NCI-H128 (cell line): ENCODE data around the gene TRIM71.
"Not testable (repeated sequence)": the region's sequence is repeated elsewhere in the genome, so short reads cannot be mapped to it uniquely, and the experiment has no call there.

Experiments
- DNase-seq: peaks from one replicate; lab custom pipeline; 2025; ENCODE audit not compliant: unreplicated experiment; lab: John Stamatoyannopoulos, UW

The TRIM71 gene

DNA sequence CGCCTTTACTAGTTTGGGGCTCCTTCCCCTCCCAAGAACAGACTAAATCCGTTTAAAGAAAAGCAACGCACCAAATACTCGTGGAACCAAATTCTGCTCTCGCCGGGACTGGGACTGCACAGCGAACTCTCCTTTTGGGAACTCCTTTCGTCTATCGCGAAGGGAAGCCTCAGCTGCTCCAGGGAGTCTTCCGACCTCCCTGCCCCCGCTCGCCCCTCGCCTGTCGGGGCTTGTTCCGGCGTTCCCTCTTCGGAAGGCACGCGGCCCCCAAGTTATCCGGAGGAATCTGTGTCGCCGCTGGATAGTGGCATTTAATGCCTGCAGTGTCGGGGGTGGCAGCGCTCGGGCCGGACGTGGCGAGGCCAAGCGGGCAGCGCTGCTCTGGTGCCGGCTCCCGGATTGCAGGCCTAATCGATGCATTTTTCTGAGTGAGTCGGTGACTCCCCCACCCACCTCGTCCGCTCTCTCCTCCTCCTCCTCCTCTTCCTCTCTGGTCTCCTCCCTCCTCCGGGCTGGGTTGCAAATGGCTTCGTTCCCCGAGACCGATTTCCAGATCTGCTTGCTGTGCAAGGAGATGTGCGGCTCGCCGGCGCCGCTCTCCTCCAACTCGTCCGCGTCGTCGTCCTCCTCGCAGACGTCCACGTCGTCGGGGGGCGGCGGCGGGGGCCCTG is at the start of gene TRIM71:
TRIM71 (plus strand) TSS at position 440 of the 671 bp plus-strand sequence; CDS start at position 524, 84 bp downstream.
- no peak for DNase-seq

DNA sequence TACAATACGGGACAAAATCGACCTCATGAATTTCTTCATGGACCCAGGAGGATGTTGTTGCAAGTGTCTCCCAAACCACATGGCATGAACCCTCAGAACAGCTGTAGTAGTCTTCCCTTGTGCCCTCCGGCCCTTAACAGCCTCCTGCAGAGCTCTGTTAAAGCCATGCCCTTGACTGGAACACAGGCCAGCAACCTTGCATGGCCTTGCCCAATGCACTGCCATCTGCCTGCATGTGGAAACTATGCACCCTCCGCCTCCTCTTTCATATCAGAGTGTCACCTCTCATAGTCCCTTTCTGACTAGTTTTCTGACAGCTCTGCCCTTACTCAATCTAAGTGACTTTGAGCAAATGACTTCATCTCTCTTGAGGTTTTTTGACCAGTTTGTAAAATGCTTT is 39.4 kb upstream of the TRIM71 start:
- no peak for DNase-seq

DNA sequence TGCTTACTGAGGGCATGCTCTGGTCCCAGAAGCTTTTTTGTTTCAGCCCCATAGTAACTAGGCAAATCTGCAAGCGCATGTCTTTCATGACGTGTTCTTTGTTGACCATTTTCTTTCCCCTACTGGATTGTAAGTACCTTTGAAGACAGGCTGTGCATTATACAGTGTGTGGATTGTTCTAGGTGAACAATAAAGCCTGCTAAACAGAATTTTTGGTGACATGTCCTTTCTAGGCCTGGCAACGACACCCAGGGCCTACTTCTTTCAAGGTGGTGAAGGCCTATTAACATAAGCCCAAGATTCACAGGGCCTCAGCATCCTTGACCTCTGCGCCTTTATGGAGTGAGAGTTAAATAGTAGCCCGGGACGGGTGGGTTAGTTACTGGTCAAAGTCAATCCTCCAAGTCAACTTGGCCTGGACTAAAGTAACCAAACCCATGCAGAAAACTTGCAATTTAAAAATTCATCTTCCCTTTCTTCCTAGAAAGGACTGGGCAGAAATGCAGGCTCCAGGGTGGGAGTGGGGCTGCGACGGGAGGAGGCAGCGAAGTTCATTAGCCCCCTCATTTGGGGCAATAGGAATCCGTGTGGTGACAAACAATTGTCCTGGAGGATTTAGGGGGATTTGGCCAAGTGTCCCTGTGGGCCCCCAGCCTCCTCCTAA is 37.6 kb upstream of the TRIM71 start:
- DNase-seq = no peak

DNA sequence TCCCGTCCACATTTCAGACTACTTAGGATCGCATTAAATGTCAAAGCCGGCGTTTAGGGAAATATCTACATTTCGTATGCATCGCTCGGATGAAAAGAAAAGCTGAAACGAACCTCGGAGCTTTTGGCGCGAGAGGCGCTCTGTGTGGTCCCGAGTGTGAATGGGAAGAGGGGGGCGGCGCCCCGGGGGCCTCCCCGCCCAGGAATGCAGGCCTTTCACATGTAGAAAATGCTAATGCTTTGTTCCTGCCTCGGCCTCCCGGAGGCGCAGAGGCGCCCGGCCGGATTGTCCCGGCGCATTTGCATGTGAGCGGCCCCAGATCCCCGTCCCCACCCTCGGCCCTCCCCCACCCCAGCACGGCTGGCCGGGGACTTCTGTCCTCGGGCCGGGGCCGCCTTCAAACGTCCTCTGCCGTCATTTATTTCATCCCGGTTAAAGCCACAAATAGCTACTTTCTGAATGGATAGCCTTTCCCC is 37.0 kb upstream of the TRIM71 start:
- no peak for DNase-seq

DNA sequence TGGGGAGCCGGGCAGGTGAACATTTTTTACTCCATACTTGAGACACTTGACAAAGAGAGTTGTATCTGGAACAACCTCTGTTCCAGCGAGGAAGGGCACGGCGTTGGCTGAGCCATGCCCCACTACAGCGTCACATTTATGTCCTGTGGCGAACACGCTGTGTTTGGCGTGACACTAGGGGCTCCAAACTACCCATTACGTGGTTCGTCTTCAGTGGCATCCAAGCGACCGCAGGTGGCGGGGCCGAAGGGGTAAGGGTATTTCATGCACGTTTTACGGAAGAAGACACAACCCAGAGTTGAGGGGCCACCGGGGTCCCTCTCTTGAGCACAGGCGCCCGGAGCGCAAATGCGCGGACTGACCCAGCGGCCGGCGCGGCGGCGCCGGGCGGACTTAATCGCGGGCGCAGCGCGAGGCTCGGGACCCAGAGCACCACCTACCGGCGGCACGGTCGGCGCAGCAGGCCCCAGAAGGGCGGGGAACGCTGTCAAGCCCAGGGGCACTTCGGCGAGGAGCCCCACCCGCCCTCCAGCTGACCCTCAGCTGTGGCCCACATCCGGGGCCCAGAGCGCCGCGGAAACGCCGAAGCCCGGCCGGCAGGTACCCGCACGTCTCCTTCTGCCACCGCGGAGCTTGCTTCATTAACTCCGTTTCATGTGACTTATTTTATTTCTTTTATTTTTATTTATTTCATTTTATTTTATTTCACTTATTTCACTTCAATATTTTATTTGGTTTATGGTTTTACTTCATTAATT is 36.4 kb upstream of the TRIM71 start:
- DNase-seq = no peak

DNA sequence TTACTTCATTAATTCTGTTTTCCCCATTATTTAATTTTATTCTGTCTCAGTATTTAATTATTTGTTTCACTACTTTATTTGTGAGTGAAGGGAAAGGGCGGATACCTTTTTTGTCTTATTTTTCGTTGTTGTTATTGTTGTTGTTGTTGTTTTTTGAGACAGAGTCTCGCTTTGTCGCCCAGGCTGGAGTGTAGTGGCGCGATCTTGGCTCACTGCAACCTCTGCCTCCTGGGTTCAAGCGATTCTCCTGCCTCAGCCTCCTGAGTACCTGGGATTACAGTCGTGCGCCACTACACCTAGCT is 35.9 kb upstream of the TRIM71 start:
- DNase-seq = not testable (repeated sequence)

DNA sequence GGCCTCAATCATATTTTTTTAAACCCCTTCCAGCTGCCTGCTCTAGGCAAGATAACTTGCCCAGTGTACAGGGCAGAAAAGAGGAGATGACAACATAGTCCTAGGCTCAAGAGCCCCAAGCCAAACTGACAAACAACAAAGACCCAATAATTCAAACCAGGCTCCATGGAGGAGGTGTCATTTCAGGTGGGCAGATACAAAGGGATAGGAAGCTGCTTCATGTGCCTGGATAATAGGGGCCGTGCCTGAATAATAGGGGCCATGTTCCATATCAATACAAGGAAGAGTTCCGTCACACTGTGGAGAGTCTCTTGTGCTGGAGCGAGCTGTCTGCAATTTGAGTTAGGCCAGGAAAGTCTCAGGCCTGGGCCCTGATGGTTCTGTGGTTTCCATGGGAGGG is 35.4 kb upstream of the TRIM71 start:
- no peak for DNase-seq

DNA sequence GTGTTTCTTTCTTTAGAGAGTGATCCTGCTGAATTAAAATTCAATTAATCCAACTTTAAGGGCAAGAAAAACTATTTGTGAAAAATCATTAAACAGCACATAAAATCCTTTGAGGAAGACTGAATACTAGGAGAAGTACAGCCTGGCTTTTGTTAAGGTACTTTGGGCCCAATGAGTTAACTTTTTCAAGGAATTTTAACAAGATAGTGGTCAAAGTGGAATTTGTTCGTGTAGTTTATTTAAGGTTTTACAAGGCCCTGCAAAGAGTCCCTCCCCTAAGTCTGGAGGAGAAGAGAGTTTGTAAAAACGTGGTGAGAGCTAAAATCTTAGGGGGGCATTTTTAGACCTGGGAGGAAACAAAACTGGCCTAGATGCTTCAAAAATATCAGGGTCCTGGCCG is 26.0 kb upstream of the TRIM71 start:
- DNase-seq = no peak

DNA sequence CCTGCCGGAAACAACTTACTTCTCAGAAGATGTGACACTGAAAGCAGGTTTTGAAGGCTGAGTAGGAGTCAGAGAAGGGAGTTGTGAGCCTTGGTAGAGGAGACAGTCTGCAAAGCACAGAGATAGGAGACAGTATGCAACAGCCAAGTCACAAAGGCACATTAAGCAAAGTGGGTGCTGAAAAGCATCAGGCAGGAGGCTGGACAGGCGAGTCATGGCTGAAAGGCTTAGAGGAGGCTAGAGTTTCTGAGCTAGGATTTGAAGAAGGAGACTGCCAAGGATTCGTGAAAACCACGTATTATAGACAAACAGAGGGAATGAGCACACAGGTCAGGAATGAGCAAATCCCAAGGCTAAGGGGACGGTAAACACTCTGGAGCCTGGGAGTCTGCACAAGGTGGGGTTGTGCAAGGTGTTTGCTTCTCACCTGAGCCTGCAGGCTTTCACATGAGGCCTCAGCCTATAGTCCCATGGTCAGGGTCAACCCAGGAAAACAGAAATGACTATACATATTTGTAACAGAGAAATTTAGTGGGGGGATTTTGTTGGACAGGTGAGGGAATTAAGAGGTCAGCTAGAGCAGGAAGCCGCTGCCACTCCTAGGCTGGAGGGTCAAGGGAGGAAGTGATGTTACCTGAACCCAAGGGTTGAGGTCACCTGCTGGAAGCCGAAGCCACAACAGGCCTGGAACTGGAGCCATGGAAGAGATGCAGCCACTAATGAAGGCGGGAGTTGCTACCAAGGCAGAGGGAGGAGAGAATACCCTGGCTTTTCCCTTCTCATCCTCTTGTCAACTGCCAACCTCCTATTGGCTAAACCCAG is 23.1 kb upstream of the TRIM71 start:
- DNase-seq = no peak

DNA sequence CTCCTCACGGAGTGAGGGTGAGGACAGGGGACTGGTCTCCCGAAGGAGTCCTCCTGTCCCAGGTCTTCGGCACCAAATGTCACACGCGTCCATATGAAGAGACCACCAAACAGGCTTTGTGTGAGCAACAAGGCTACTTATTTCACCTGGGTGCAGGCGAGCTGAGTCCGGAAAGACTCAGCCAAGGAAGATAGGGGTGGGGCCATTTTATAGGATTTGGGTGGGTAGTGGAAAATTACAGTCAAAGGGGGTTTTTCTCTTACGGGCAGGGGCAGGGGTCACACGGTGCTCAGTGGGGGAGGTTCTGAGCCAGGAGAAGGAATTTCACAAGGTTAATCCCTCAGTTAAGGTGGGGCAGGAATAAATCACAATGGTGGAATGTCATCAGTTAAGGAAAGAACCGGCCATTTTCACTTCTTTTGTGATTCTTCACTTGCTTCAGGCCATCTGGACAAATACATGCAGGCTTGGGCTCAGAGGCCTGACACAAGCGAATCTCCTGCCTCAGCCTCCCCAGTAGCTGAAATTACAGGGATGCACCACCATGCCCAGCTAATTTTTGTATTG is 21.3 kb upstream of the TRIM71 start:
- DNase-seq = not testable (repeated sequence)

DNA sequence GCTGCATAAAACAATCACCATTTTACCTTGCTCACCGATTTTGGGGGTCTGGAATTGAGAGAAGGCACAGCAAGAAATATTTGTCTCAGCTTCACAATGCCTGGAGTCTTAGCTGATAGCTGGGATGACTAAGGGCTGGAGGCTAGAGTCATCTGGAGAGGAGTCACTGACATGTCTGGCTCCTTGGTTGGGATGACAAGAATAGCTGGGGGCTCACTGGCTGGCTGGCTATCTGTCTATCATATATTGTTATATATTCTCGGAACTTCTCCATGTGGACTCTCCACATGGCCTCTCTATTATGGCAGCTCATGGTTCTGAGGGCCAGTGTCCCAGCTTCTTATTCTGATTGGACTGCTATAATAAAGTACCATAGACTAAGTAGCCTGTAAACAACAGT is 20.0 kb upstream of the TRIM71 start:
- no peak for DNase-seq

DNA sequence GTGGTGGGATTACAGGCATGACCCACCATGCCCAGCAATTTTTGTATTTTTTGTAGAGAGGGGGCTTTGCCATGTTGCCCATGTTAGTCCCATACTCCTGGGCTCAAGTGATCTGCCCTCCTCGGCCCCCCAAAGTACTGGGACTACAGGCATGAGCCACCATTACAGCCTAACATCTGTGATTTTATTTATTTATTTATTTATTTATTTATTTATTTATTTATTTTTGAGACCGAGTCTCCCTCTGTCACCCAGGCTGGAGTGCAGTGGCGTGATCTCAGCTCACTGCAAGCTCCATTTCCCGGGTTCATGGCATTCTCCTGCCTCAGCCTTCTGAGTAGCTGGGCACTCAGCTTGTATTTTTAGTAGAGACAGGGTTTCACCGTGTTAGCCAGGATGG is 16.4 kb upstream of the TRIM71 start:
- not testable (repeated sequence) for DNase-seq

DNA sequence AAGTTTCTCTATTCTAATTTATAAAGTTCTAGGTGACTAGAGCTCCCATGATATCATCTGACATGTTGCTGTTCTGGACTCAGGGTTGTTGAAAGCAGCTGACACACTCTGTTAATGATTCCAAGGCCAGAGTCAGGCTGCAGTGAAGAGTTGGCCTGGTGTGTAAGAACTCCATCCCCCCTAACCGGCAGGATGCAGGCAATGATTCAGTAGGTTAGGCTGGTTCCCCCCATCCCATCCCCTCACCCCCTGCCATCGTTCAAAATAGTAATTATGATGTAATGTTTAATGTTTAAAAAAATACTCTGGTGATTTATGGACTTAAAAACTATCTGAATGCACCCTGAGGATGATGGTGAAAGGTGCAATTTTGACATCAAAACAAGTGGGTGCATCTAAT is 4.6 kb upstream of the TRIM71 start:
- DNase-seq = no peak

DNA sequence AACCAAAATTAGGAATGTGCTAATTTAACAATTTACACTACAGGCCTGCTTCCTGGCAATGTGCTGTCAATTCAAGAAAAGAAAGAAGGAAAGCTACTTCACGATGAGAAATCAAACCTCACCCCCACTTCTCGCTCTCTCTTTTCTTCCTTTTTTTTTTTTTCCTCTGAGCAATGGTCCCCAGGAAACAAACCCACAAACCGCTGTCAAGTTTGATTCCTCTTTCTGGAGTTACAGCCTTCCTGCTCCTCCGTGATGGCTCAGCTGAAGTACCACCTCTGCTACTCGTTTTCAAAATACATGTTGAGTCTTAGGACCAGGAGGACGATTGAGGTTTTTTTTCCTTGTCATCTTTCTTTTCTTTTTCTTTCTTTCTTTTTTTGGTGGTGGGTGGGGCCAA is 3.4 kb upstream of the TRIM71 start:
- no peak for DNase-seq

DNA sequence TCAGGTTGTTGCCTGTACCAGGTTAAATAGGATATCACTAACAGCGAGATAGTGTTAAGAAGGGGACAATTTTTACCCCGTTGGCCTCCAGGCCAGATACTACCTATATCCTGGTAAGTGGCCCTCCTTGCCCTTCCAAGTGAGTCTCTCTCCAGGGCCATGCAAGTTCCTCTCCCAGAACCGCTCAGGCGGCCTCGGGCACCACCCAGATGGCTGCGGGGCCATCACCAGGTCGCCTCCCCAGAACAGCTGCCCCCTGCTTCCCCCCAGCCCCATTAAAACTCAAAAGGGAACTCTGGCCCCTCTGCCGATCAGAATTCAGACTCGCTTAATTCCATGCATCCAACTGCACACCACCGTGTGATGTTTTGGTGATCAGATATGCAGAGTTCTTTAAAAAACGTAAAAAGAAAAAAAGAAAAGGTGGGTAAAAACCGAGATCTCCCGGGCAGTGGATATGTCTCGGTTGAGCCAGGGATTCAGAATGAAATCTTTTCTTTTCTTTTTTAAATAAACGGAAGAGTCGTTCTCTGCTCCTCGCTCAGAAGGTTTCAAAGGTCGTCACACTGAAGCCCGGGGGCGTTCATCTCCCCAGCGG is 1.9 kb upstream of the TRIM71 start:
- no peak for DNase-seq

DNA sequence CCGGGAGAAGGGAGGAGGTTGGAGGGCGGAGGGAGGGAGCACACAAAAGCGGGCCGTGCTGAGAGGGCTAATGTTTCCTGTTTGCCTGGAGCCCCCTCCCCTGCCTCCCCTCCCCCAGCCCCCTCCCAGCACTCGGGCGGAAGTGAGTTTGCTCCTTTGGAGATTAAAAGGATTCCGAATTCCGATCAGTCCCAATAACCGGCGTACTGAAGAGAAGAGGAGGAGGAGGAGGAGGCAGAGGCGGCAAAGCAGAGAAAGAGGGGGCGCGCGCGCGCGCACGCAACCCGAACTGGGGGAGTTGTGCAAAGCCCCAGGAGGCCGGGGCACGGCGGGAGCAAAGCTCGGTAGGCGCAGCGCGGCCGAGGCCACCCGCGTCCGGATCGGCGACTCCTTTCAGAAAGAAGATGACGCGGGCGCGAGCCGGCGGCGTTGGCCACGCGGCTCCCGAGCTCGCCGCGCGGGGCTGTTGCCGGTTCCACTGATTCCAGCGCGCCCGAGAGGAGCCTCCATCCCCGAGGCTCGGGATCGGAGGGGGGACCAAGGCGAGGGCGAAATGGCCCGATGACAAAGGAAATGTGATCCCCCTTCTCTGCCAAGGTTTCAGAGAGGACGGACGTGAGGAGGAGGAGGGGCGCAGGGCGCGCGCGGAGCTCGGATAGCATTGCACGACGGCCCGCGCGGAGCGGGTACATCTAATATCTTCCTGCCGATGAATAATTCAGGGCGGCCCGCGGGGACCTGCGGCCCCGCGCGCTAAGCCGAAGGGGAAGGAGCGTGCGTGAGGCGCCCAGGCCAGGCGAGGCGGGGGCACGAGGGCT is 1.1 kb upstream of the TRIM71 start:
- no peak for DNase-seq

DNA sequence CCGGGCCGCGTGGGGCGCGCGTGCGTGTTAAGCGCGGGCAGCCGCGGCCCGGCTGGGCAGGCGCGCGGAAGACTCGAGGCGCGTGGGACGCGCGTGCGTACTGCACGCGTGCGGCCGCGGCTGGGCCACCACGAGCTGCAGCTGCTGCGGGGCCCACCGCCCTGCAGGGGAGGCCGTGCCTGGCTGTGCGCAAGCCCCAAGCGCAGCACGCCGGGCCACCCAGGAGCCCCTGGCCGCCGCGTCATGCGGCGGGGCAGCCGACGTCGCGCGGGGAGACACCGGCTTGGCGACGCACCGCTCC is 590 bp upstream of the TRIM71 start:
- no peak for DNase-seq

DNA sequence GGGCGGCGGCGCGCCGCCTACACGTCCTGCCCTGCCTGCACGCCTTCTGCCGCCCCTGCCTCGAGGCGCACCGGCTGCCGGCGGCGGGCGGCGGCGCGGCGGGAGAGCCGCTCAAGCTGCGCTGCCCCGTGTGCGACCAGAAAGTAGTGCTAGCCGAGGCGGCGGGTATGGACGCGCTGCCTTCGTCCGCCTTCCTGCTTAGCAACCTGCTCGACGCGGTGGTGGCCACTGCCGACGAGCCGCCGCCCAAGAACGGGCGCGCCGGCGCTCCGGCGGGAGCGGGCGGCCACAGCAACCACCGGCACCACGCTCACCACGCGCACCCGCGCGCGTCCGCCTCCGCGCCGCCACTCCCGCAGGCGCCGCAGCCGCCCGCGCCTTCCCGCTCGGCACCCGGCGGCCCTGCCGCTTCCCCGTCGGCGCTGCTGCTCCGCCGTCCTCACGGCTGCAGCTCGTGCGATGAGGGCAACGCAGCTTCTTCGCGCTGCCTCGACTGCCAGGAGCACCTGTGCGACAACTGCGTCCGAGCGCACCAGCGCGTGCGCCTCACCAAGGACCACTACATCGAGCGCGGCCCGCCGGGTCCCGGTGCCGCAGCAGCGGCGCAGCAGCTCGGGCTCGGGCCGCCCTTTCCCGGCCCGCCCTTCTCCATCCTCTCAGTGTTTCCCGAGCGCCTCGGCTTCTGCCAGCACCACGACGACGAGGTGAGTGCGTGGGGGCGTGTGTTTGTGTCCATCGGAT is 602 bp downstream of the TRIM71 start:
- no peak for DNase-seq

DNA sequence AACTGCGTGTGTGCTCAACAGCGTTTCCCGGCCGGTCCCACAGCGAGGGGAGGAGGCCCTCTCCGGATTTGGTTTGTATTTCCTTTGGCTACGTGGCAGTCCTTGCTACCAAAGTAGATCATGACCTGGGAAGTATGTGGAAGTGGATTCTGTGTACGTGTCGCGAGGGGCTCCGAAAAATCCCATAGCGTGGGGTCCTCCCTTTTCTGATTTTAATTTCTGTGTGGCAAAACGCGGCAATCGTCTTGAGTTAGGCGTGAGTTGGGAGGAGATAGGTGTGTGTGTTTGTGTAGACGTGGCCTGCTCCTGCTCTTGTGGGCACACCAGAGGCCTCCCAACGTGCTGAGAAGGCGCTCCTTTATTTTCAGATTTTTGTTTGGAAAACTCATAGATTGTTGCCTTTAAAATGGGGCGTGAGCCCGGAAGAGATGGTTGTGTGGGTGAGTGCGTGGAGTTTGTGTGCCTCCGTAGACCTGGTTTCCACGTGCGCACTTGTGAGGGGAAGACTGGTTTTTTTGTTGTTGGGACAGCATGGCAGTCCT is 1.2 kb downstream of the TRIM71 start:
- DNase-seq = no peak
